Endothelial cell of umbilical vein (primary cell): ENCODE results near the gene OR52I1. TPM values are rescaled to one million over a fixed set of nuclear protein-coding genes. Genes with fewer than 3 reads are reported as not detected.

Experiments
- BruUV-seq: library from RNA; stranded (reverse); fragments of 400-500 nt; replicated peaks from 2 replicates; lab custom pipeline; 2021; lab: Mats Ljungman, UMichigan
- CTCF ChIA-PET: fragments of 300-600, 350-600 bp; sonication (Branson Sonifier 250); formaldehyde crosslinking; loops from one replicate; lab custom pipeline; 2021; ENCODE audit warnings: antibody characterized with exemption, inconsistent platforms; lab: Charles Lee
- POLR2A ChIA-PET: fragments of 300-600, 350-600 bp; sonication (Branson Sonifier 250); formaldehyde crosslinking; loops from one replicate; lab custom pipeline; 2021; ENCODE audit warnings: antibody characterized with exemption, inconsistent platforms; lab: Charles Lee
- DNase-seq: peaks from one replicate; pipeline ENCODE4 v3.0.0-alpha.2; 2011; ENCODE audit warnings: low read depth, low spot score
- FAIRE-seq: peaks from 2 replicates; lab custom pipeline; 2011; peaks lifted over from hg19 to GRCh38; lab: Jason Lieb, UNC
- H2AFZ ChIP-seq: 2 replicates; pipeline ENCODE4 v1.6.0; 2012; ENCODE audit warnings: low read depth, low read length, control low read depth, inconsistent platforms
- H3K27ac ChIP-seq: 2 replicates; pipeline ENCODE4 v1.5.1; 2011; ENCODE audit warnings: low read depth, mild to moderate bottlenecking, control low read depth, low read length, moderate library complexity; ENCODE audit not compliant: insufficient read depth
- H3K27me3 ChIP-seq, 2 experiments: 2 replicates each; pipeline versions ENCODE4 v1.6.0 to v1.6.1; 2011; ENCODE audit warnings: low read length in 2 of 2, mixed read lengths in 1 of 2; ENCODE audit not compliant: control insufficient read depth in 2 of 2, insufficient read depth in 2 of 2
- H3K36me3 ChIP-seq, 2 experiments: 2 replicates in 1 of 2; 3 replicates in 1 of 2; pipeline ENCODE4 v1.5.1; 2011; ENCODE audit warnings: low read length in 2 of 2, mild to moderate bottlenecking in 1 of 2, moderate library complexity in 1 of 2; ENCODE audit not compliant: control insufficient read depth in 2 of 2, insufficient read depth in 2 of 2; ENCODE audit errors: extremely low read depth in 1 of 2
- H3K4me1 ChIP-seq: 3 replicates; pipeline ENCODE4 v1.5.1; 2011; ENCODE audit warnings: mild to moderate bottlenecking, low read length; ENCODE audit not compliant: control insufficient read depth, insufficient read depth; ENCODE audit errors: extremely low read depth
- H3K4me2 ChIP-seq: 2 replicates; pipeline ENCODE4 v1.6.1; 2011; ENCODE audit warnings: low read length, control low read depth, mixed read lengths; ENCODE audit not compliant: insufficient read depth
- H3K4me3 ChIP-seq, 3 experiments: fragments of 200-600 bp in 1 of 3; sonication (generic), shearing (Covaris generic) in 1 of 3; replicated peaks in 1 of 3; 2 replicates each; pipeline ENCODE4 v1.5.1; 2011 to 2016; ENCODE audit warnings: control low read depth in 3 of 3, low read length in 3 of 3, mild to moderate bottlenecking in 2 of 3, inconsistent platforms in 1 of 3, low read depth in 1 of 3, moderate library complexity in 1 of 3; ENCODE audit not compliant: insufficient read depth in 1 of 3
- H3K79me2 ChIP-seq: 2 replicates; pipeline ENCODE4 v1.6.0; 2012; ENCODE audit warnings: low read length, inconsistent platforms; ENCODE audit not compliant: control insufficient read depth, insufficient read depth
- H3K9ac ChIP-seq: replicated peaks from 2 replicates; pipeline ENCODE3; 2011; ENCODE audit warnings: low read length, control low read depth; ENCODE audit not compliant: insufficient read depth; ENCODE audit errors: extremely low read depth
- H3K9me1 ChIP-seq: replicated peaks from 3 replicates; pipeline ENCODE4 v1.6.0; 2011; ENCODE audit warnings: mild to moderate bottlenecking, low read length; ENCODE audit not compliant: control insufficient read depth, insufficient read depth; ENCODE audit errors: extremely low read depth
- H3K9me3 ChIP-seq: replicated peaks from 2 replicates; pipeline ENCODE4 v1.5.1; 2012; ENCODE audit warnings: low read length, inconsistent platforms; ENCODE audit not compliant: control insufficient read depth, insufficient read depth
- H4K20me1 ChIP-seq: replicated peaks from 2 replicates; pipeline ENCODE3; 2011; ENCODE audit warnings: mild to moderate bottlenecking, low read length; ENCODE audit not compliant: control insufficient read depth, insufficient read depth; ENCODE audit errors: extremely low read depth
- CTCF ChIP-seq, 2 donors: IDR thresholded peaks; 1 replicate in 1 of 2; 2 replicates in 1 of 2; pipeline ENCODE4 v1.5.1; 2011; ENCODE audit warnings: low read length in 2 of 2, mild to moderate bottlenecking in 2 of 2, moderate library complexity in 2 of 2, control low read depth in 1 of 2, inconsistent platforms in 1 of 2, low read depth in 1 of 2; ENCODE audit not compliant: insufficient read depth in 1 of 2; ENCODE audit errors: extremely low read depth in 1 of 2
- EZH2 ChIP-seq: IDR thresholded peaks from 2 replicates; pipeline ENCODE4 v1.6.1; 2012; ENCODE audit warnings: borderline replicate concordance, low read depth, mild to moderate bottlenecking, moderate library complexity, low read length, inconsistent platforms; ENCODE audit not compliant: severe bottlenecking
- FOS ChIP-seq: IDR thresholded peaks from 2 replicates; pipeline ENCODE4 v1.6.1; 2011; ENCODE audit warnings: mild to moderate bottlenecking, low read length, moderate library complexity, borderline replicate concordance; ENCODE audit not compliant: insufficient read depth
- GATA2 ChIP-seq: IDR thresholded peaks from 2 replicates; pipeline ENCODE4 v1.7.0; 2011; ENCODE audit warnings: low read depth, mild to moderate bottlenecking, moderate library complexity, mixed read lengths, low read length; ENCODE audit not compliant: insufficient read length, insufficient read depth
- JUN ChIP-seq: IDR thresholded peaks from 2 replicates; pipeline ENCODE4 v1.6.1; 2011; ENCODE audit warnings: borderline replicate concordance, low read depth; ENCODE audit not compliant: insufficient read length, insufficient read depth
- MYC ChIP-seq: IDR thresholded peaks from one replicate; pipeline ENCODE4 v1.6.1; 2011; ENCODE audit warnings: mild to moderate bottlenecking, low read depth, low read length
- POLR2A ChIP-seq: IDR thresholded peaks from 2 replicates; pipeline ENCODE4 v1.6.1; 2012; ENCODE audit warnings: low read depth, mild to moderate bottlenecking, control low read depth, low read length
- POLR2AphosphoS5 ChIP-seq: IDR thresholded peaks from 2 replicates; pipeline ENCODE4 v1.6.1; 2012; ENCODE audit warnings: low read depth, mild to moderate bottlenecking, control low read depth, low read length, moderate library complexity; ENCODE audit not compliant: insufficient read depth
- dilution Hi-C: fragments of 300-500 bp; cut with MboI; formaldehyde crosslinking; loops from one replicate; pipeline ENCODE4 v1.15.0; 2019; ENCODE audit warnings: low sequenced_read_pairs; ENCODE audit not compliant: extremely low pct_ligation_motif_present
- intact Hi-C: fragments of 100-400 bp; cut with micrococcal nuclease; formaldehyde crosslinking; loops from one replicate; pipeline ENCODE4 v1.10.0; 2022
- polyA plus RNA-seq, 4 experiments: library from polyadenylated mRNA; depleted of rRNA in 3 of 4; stranded (reverse) in 3 of 4; unstranded in 1 of 4; fragments of >200 nt; gene quantifications; 2 replicates each; pipeline versions ENCODE4 v1.2.1 to v1.2.3, GENCODE V29; 2011 to 2012; ENCODE audit warnings: missing spikeins in 1 of 4
- total RNA-seq: library from RNA; stranded (reverse); gene quantifications from 2 replicates; pipeline ENCODE4 v1.2.3, GENCODE V29; 2021
- TF ChIP-seq, protein P1 (sequence below): IDR thresholded peaks from 2 replicates; pipeline ENCODE4 v1.6.1; 2011; ENCODE audit not compliant: insufficient read depth, insufficient read length

The OR52I1 gene
- total and polyA plus RNA-seq, 2 donors (not counting 3 experiments of a cell fraction or from before 2014, with no cell fraction given): not detected

DNA sequence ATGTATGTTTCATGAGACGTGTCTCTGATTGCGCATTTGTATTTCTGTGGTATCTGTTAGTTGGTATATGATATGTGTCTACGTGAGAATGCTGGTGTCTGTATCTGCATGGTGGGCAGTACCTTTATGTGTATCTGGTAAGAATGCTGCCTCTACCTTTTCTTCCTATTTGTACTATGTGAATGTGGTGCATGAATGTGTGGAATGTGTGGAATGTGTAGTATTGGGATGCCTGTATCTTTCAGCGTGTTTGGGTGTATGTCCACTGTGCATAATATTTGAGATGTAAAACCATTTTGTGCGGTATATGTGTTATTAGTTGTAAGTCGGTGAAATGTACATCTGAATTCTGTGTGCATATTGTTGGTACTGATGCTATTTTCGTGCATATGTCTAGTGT, 47.7 kb downstream of the OR52I1 start:
- dilution Hi-C loops (no loop called here), intact Hi-C loops (no loop called here)
- H3K79me2 ChIP-seq: no peaks in the 10 kb centered on the region
- H3K27ac ChIP-seq: no peak overlapping the region
- no peak for FAIRE-seq
- H3K4me3 ChIP-seq: no peak overlapping the region
- DNase-seq: no peak
- H4K20me1 ChIP-seq: no peaks in the 10 kb centered on the region
- no peaks in the 10 kb centered on the region for H3K9me3 ChIP-seq
- no peaks in the 10 kb centered on the region for H3K9me1 ChIP-seq
- no peaks in the 10 kb centered on the region for H3K27me3 ChIP-seq
- no peaks in the 10 kb centered on the region for H3K36me3 ChIP-seq
- POLR2A ChIA-PET: no interaction called here
- TF ChIP-seq GATA2 (no peak), POLR2A (no peak), EZH2 (no peak), MYC (no peak), CTCF (IDR thresholded peaks at IDR 0.05; ENCODE audit: extremely low read depth in 1 of 2, insufficient read depth in 1 of 2, low read depth in 1 of 2, low read length in 2 of 2) (no peak), JUN (no peak), POLR2AphosphoS5 (no peak), FOS (no peak)
- TF ChIP-seq, protein P1, sequence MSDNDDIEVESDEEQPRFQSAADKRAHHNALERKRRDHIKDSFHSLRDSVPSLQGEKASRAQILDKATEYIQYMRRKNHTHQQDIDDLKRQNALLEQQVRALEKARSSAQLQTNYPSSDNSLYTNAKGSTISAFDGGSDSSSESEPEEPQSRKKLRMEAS: no peak
- no TSS peak for BruUV-seq
- CTCF ChIA-PET: no interaction called here
- H3K4me1 ChIP-seq: no peaks in the 10 kb centered on the region
- H3K9ac ChIP-seq: no peak overlapping the region
- H3K4me2 ChIP-seq: no peak overlapping the region
- H2AFZ ChIP-seq: no peak overlapping the region
